ENCODE results near the gene TMEM255B. TPM values are rescaled to one million over a fixed set of nuclear protein-coding genes. Genes with fewer than 3 reads are reported as not detected.

TMEM255B gene
- polyA plus RNA-seq, 2 donors, result 3.1 to 6.8 TPM

DNA sequence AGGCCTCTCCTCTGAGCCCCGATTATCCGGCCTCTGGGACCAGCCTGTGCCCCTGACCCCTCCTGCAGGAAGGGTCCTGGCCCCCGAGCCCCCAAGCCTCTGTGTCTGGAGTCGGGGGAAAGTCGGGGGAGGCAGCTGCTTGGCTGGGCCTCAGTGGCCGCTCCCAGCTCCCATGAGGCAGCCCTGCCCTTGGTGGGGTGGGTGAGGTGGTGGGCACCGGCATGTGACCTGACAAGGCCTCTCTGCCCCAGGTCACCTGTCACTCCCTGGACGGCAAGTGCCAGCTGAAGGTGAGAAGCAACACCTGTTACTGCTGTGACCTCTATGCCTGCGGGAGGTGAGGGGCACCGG is 41.5 kb downstream of the TMEM255B start:
- H3K4me3 ChIP-seq (ENCODE audit: low read depth in 1 of 2, low read length in 2 of 2), result no peak overlapping the region
- no peaks in the 10 kb centered on the region for H3K36me3 ChIP-seq (ENCODE audit: control insufficient read depth in 2 of 2, insufficient read depth in 2 of 2, low read length in 1 of 2)
- peaks cover 3 to 11% of the 10 kb centered on the region in 2 donors for H3K4me1 ChIP-seq (ENCODE audit: control insufficient read depth in 2 of 2, insufficient read depth in 2 of 2, low read length in 1 of 2)
- no peaks in the 10 kb centered on the region for H3K27me3 ChIP-seq (ENCODE audit: control insufficient read depth in 1 of 2, insufficient read depth in 2 of 2, low read length in 2 of 2)
- WGBS, 2 donors, result 79 to 88% methylated on average over 10 of the region's 10 CpGs
- H3K9me3 ChIP-seq (ENCODE audit: control insufficient read depth in 2 of 2, insufficient read depth in 1 of 2, low read depth in 1 of 2, low read length in 1 of 2), result no peaks in the 10 kb centered on the region
- H3K27ac ChIP-seq (ENCODE audit: low read depth in 2 of 2, low read length in 1 of 2), result no peak overlapping the region

DNA sequence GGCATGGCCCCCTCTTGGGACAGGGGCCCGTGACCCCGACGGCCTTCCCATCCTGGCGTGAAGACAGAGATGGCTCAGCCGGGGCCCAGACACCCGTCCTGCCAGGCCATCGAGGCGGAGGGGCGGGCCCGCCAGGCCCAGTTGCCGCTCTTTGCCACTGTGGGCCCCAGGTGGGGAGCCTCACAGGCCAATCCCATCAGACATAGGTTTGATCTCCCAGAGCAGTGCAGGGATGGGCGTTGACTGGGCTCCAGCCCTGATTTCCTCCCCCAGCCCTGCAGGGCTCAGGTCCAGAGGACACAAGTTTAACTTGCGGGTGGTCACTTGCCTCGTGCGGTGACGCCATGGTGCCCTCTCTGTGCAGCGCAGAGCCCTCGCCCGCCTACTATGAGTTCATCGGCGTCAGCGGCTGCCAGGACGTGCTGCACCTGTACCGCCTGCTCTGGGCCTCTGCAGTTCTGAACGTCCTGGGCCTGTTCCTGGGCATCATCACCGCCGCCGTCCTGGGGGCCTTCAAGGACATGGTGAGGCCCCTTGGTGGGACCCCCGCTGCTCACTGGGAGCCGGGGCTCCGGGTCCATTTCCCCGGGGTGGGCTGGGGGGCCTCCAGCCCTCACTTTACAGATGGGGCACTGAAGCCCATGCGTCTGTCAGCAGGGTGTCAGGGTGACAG is 42.4 kb downstream of the TMEM255B start:
- H3K27ac ChIP-seq (ENCODE audit: low read depth in 2 of 2, low read length in 1 of 2), result no peak overlapping the region

GRCh38 chr13:113802090-113802531 is 43.1 kb downstream of the TMEM255B start:
- Histone ChIP-seq H3K4me1 (ENCODE audit: control insufficient read depth in 2 of 2, insufficient read depth in 2 of 2, low read length in 1 of 2) (peaks cover 3 to 11% of the 10 kb centered on the region in 2 donors), H3K36me3 (ENCODE audit: control insufficient read depth in 2 of 2, insufficient read depth in 2 of 2, low read length in 1 of 2) (no peaks in the 10 kb centered on the region), H3K9me3 (ENCODE audit: control insufficient read depth in 2 of 2, insufficient read depth in 1 of 2, low read depth in 1 of 2, low read length in 1 of 2) (no peaks in the 10 kb centered on the region), H3K27ac (ENCODE audit: low read depth in 2 of 2, low read length in 1 of 2) (no peak overlapping the region), H3K4me3 (ENCODE audit: low read depth in 1 of 2, low read length in 2 of 2) (no peak overlapping the region), H3K27me3 (ENCODE audit: control insufficient read depth in 1 of 2, insufficient read depth in 2 of 2, low read length in 2 of 2) (no peaks in the 10 kb centered on the region)
- WGBS, 2 donors, result 8 to 10% methylated on average over 14 to 15 of the region's 15 CpGs

More for the DNA sequence above, 42.4 kb downstream of the TMEM255B start:
- Histone ChIP-seq H3K4me1 (ENCODE audit: control insufficient read depth in 2 of 2, insufficient read depth in 2 of 2, low read length in 1 of 2) (peaks cover 3 to 11% of the 10 kb centered on the region in 2 donors), H3K27me3 (ENCODE audit: control insufficient read depth in 1 of 2, insufficient read depth in 2 of 2, low read length in 2 of 2) (no peaks in the 10 kb centered on the region), H3K9me3 (ENCODE audit: control insufficient read depth in 2 of 2, insufficient read depth in 1 of 2, low read depth in 1 of 2, low read length in 1 of 2) (no peaks in the 10 kb centered on the region), H3K4me3 (ENCODE audit: low read depth in 1 of 2, low read length in 2 of 2) (no peak overlapping the region), H3K36me3 (ENCODE audit: control insufficient read depth in 2 of 2, insufficient read depth in 2 of 2, low read length in 1 of 2) (no peaks in the 10 kb centered on the region)
- 62 to 73% methylated on average over 33 of the region's 33 CpGs for WGBS, 2 donors

- WGBS, 2 donors, result 68 to 74% methylated on average over 25 of the region's 25 CpGs
- no peak overlapping the region for H3K4me3 ChIP-seq (ENCODE audit: low read depth in 1 of 2, low read length in 2 of 2)
- H3K4me1 ChIP-seq (ENCODE audit: control insufficient read depth in 2 of 2, insufficient read depth in 2 of 2, low read length in 1 of 2), result peaks cover 3 to 11% of the 10 kb centered on the region in 2 donors
Measured at GRCh38 chr13:113802761-113803160, 43.7 kb downstream of the TMEM255B start.

GRCh38 chr13:113803409-113804016 is 44.5 kb downstream of the TMEM255B start:
- Histone ChIP-seq H3K27ac (ENCODE audit: low read depth in 2 of 2, low read length in 1 of 2) (no peak overlapping the region), H3K4me3 (ENCODE audit: low read depth in 1 of 2, low read length in 2 of 2) (no peak overlapping the region), H3K4me1 (ENCODE audit: control insufficient read depth in 2 of 2, insufficient read depth in 2 of 2, low read length in 1 of 2) (peaks cover 3 to 11% of the 10 kb centered on the region in 2 donors), H3K27me3 (ENCODE audit: control insufficient read depth in 1 of 2, insufficient read depth in 2 of 2, low read length in 2 of 2) (no peaks in the 10 kb centered on the region), H3K9me3 (ENCODE audit: control insufficient read depth in 2 of 2, insufficient read depth in 1 of 2, low read depth in 1 of 2, low read length in 1 of 2) (peaks cover 0 to 6% of the 10 kb centered on the region in 2 donors), H3K36me3 (ENCODE audit: control insufficient read depth in 2 of 2, insufficient read depth in 2 of 2, low read length in 1 of 2) (no peaks in the 10 kb centered on the region)
- WGBS, 2 donors, result 82 to 86% methylated on average over 32 of the region's 32 CpGs

More at GRCh38 chr13:113802761-113803160, 43.7 kb downstream of the TMEM255B start:
- H3K27ac ChIP-seq (ENCODE audit: low read depth in 2 of 2, low read length in 1 of 2), result no peak overlapping the region
- H3K36me3 ChIP-seq (ENCODE audit: control insufficient read depth in 2 of 2, insufficient read depth in 2 of 2, low read length in 1 of 2), result no peaks in the 10 kb centered on the region
- H3K9me3 ChIP-seq (ENCODE audit: control insufficient read depth in 2 of 2, insufficient read depth in 1 of 2, low read depth in 1 of 2, low read length in 1 of 2), result peaks cover 0 to 2% of the 10 kb centered on the region in 2 donors
- no peaks in the 10 kb centered on the region for H3K27me3 ChIP-seq (ENCODE audit: control insufficient read depth in 1 of 2, insufficient read depth in 2 of 2, low read length in 2 of 2)

- 87 to 91% methylated on average over 32 to 34 of the region's 34 CpGs for WGBS, 2 donors
- Histone ChIP-seq H3K27me3 (ENCODE audit: control insufficient read depth in 1 of 2, insufficient read depth in 2 of 2, low read length in 2 of 2) (no peaks in the 10 kb centered on the region), H3K4me3 (ENCODE audit: low read depth in 1 of 2, low read length in 2 of 2) (no peak overlapping the region), H3K36me3 (ENCODE audit: control insufficient read depth in 2 of 2, insufficient read depth in 2 of 2, low read length in 1 of 2) (no peaks in the 10 kb centered on the region), H3K9me3 (ENCODE audit: control insufficient read depth in 2 of 2, insufficient read depth in 1 of 2, low read depth in 1 of 2, low read length in 1 of 2) (peaks cover 0 to 6% of the 10 kb centered on the region in 2 donors), H3K4me1 (ENCODE audit: control insufficient read depth in 2 of 2, insufficient read depth in 2 of 2, low read length in 1 of 2) (peaks cover 3 to 11% of the 10 kb centered on the region in 2 donors), H3K27ac (ENCODE audit: low read depth in 2 of 2, low read length in 1 of 2) (no peak overlapping the region)
Measured at GRCh38 chr13:113804017-113804702, 45.1 kb downstream of the TMEM255B start.

DNA sequence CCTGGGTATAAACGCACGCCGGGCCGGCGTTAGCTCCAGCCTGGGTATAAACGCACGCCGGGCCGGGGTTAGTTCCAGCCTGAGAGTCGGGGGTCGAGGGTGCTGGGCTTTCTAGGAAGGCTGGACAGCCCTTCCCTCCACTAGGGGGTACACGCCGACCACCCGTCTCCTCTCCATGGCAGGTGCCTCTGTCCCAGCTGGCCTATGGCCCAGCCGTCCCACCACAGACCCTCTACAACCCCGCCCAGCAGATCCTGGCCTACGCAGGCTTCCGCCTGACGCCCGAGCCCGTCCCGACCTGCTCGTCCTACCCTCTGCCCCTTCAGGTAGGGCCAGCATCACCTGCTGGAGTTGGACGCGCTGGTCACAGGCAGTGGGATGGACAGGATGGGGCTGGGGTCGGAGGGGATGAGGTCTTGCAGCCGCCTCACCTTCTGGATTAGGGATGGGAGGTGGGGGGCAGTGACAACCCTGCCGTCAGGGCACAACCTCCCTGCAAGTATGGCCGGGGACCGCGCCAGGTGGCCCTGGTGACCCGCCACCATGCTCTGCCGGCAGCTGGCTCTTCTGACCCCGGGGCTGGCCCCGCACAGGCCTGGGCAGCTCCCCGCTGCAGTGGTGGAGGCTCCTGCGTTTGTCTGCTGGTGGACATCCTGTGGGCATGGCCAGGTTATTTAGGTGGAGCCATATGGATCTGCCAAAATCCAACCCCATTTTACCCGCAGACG is 45.8 kb downstream of the TMEM255B start:
- Histone ChIP-seq H3K4me1 (ENCODE audit: control insufficient read depth in 2 of 2, insufficient read depth in 2 of 2, low read length in 1 of 2) (peaks cover 3 to 11% of the 10 kb centered on the region in 2 donors), H3K4me3 (ENCODE audit: low read depth in 1 of 2, low read length in 2 of 2) (no peak overlapping the region), H3K27ac (ENCODE audit: low read depth in 2 of 2, low read length in 1 of 2) (no peak overlapping the region), H3K9me3 (ENCODE audit: control insufficient read depth in 2 of 2, insufficient read depth in 1 of 2, low read depth in 1 of 2, low read length in 1 of 2) (peaks cover 0 to 6% of the 10 kb centered on the region in 2 donors), H3K27me3 (ENCODE audit: control insufficient read depth in 1 of 2, insufficient read depth in 2 of 2, low read length in 2 of 2) (no peaks in the 10 kb centered on the region), H3K36me3 (ENCODE audit: control insufficient read depth in 2 of 2, insufficient read depth in 2 of 2, low read length in 1 of 2) (no peaks in the 10 kb centered on the region)
- 90% methylated on average over 36 to 39 of the region's 39 CpGs for WGBS, 2 donors

DNA sequence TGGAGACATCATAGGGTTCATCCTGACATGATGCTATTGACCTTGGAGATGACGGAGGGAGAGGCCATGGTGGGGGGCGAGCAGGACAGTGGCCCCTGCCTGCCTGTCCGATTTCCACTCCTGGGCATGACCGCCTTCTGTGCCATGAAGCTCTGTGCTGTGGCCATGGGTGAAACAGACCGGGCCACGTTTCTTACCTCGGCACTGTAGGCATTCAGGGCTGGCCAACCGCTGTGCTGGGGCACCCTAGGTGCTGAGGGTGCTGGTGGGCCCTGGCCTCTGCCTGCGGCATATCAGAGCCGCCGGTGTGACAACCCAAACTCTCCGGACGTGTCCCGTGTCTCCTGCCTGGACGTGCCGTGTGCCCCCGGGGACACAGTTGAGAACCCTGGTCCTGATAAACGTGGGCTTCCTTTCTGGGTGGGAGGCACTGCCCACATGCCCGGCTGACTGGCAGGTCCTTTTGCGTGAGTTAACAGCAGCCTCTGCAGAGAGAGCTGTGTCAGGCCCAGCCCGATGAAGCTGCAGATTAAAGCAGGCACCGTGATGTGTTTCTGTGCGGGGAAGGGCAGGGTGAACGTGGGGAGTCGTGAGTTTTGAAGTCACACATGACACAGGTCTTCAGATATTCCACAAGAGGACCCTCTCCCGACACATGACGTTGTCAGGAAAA is 46.5 kb downstream of the TMEM255B start:
- peaks cover 0 to 7% of the 10 kb centered on the region in 2 donors for H3K9me3 ChIP-seq (ENCODE audit: control insufficient read depth in 2 of 2, insufficient read depth in 1 of 2, low read depth in 1 of 2, low read length in 1 of 2)
- WGBS, 2 donors, result 89 to 92% methylated on average over 27 of the region's 27 CpGs
- H3K27ac ChIP-seq (ENCODE audit: low read depth in 2 of 2, low read length in 1 of 2), result no peak overlapping the region
- no peaks in the 10 kb centered on the region for H3K36me3 ChIP-seq (ENCODE audit: control insufficient read depth in 2 of 2, insufficient read depth in 2 of 2, low read length in 1 of 2)
- no peak overlapping the region for H3K4me3 ChIP-seq (ENCODE audit: low read depth in 1 of 2, low read length in 2 of 2)
- H3K4me1 ChIP-seq (ENCODE audit: control insufficient read depth in 2 of 2, insufficient read depth in 2 of 2, low read length in 1 of 2), result peaks cover 3 to 11% of the 10 kb centered on the region in 2 donors
- H3K27me3 ChIP-seq (ENCODE audit: control insufficient read depth in 1 of 2, insufficient read depth in 2 of 2, low read length in 2 of 2), result no peaks in the 10 kb centered on the region

GRCh38 chr13:113806104-113806471 is 47.1 kb downstream of the TMEM255B start:
- WGBS, 2 donors, result 94 to 95% methylated on average over 11 of the region's 11 CpGs
- H3K4me3 ChIP-seq (ENCODE audit: low read depth in 1 of 2, low read length in 2 of 2), result no peak overlapping the region
- H3K27ac ChIP-seq (ENCODE audit: low read depth in 2 of 2, low read length in 1 of 2), result no peak overlapping the region
- peaks cover 0 to 8% of the 10 kb centered on the region in 2 donors for H3K9me3 ChIP-seq (ENCODE audit: control insufficient read depth in 2 of 2, insufficient read depth in 1 of 2, low read depth in 1 of 2, low read length in 1 of 2)
- H3K27me3 ChIP-seq (ENCODE audit: control insufficient read depth in 1 of 2, insufficient read depth in 2 of 2, low read length in 2 of 2), result no peaks in the 10 kb centered on the region
- peaks cover 3 to 11% of the 10 kb centered on the region in 2 donors for H3K4me1 ChIP-seq (ENCODE audit: control insufficient read depth in 2 of 2, insufficient read depth in 2 of 2, low read length in 1 of 2)
- H3K36me3 ChIP-seq (ENCODE audit: control insufficient read depth in 2 of 2, insufficient read depth in 2 of 2, low read length in 1 of 2), result no peaks in the 10 kb centered on the region

Data from esophagus (tissue), 2 donors.